HL-60 (cell line): ENCODE results near the gene ITPKC.

Experiments used
- GABPA ChIP-seq: IDR thresholded peaks from 2 replicates; pipeline ENCODE4 v1.6.1; 2012; ENCODE audit warnings: low read depth
- POLR2AphosphoS5 ChIP-seq: IDR thresholded peaks from 2 replicates; pipeline ENCODE4 v1.6.1; 2012; ENCODE audit warnings: low read depth
- REST ChIP-seq: IDR thresholded peaks from 2 replicates; pipeline ENCODE4 v1.6.1; 2012; ENCODE audit warnings: low read depth; ENCODE audit not compliant: insufficient replicate concordance
- SPI1 ChIP-seq: IDR thresholded peaks from 2 replicates; pipeline ENCODE4 v1.6.1; 2012; ENCODE audit warnings: low read depth, mild to moderate bottlenecking, borderline replicate concordance
- TF ChIP-seq, protein P1 (sequence below): IDR thresholded peaks from one replicate; pipeline ENCODE4 v1.5.1; 2011; ENCODE audit warnings: low read length, control low read depth, inconsistent platforms; ENCODE audit not compliant: insufficient read depth

- TF ChIP-seq, protein P1, sequence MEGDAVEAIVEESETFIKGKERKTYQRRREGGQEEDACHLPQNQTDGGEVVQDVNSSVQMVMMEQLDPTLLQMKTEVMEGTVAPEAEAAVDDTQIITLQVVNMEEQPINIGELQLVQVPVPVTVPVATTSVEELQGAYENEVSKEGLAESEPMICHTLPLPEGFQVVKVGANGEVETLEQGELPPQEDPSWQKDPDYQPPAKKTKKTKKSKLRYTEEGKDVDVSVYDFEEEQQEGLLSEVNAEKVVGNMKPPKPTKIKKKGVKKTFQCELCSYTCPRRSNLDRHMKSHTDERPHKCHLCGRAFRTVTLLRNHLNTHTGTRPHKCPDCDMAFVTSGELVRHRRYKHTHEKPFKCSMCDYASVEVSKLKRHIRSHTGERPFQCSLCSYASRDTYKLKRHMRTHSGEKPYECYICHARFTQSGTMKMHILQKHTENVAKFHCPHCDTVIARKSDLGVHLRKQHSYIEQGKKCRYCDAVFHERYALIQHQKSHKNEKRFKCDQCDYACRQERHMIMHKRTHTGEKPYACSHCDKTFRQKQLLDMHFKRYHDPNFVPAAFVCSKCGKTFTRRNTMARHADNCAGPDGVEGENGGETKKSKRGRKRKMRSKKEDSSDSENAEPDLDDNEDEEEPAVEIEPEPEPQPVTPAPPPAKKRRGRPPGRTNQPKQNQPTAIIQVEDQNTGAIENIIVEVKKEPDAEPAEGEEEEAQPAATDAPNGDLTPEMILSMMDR, result no peak
- no peak for TF ChIP-seq POLR2AphosphoS5
- TF ChIP-seq REST, result no peak
- no peak for TF ChIP-seq GABPA
- TF ChIP-seq SPI1, result no peak
Measured at GRCh38 chr19:40783711-40784110, 66.8 kb downstream of the ITPKC start.
